GM10266 (cell line): Measurements from ENCODE around the gene FAAP20.

Experiments used
- DNase-seq: peaks from one replicate; pipeline ENCODE4 v3.0.0; 2012; ENCODE audit errors: extremely low spot score
- CTCF ChIP-seq: IDR thresholded peaks from 2 replicates; pipeline ENCODE4 v1.5.1; 2012; ENCODE audit warnings: mild to moderate bottlenecking, low read depth; ENCODE audit not compliant: control insufficient read depth, insufficient read depth; ENCODE audit errors: missing control alignments

The FAAP20 gene

GRCh38 chr1:2213576-2214505 lies 19.3 kb upstream of the FAAP20 start:
- TF ChIP-seq CTCF: no peak
- no peak for DNase-seq

- DNase-seq: peak; percentile 54
- TF ChIP-seq CTCF: peak; percentile 41
Observed at GRCh38 chr1:2212532-2213491, 18.2 kb upstream of the FAAP20 start.

- no peak for TF ChIP-seq CTCF
- no peak for DNase-seq
Observed at GRCh38 chr1:2212274-2212531, 17.6 kb upstream of the FAAP20 start.

GRCh38 chr1:2210786-2211185 lies 16.2 kb upstream of the FAAP20 start:
- no peak for TF ChIP-seq CTCF
- DNase-seq: no peak

GRCh38 chr1:2210084-2210653 lies 15.6 kb upstream of the FAAP20 start:
- no peak for TF ChIP-seq CTCF
- no peak for DNase-seq

GRCh38 chr1:2209400-2210083 lies 15.0 kb upstream of the FAAP20 start:
- TF ChIP-seq CTCF: no peak
- no peak for DNase-seq
